Skeletal muscle satellite cell (primary cell): ENCODE results near the gene RAD51B.

Source experiments
- H3K27me3 ChIP-seq: 2 replicates; pipeline ENCODE4 v1.7.0; 2013; ENCODE audit warnings: low read length; ENCODE audit not compliant: control insufficient read depth, insufficient read depth
- H3K36me3 ChIP-seq: 2 replicates; pipeline ENCODE4 v1.7.0; 2013; ENCODE audit warnings: mild to moderate bottlenecking, control low read depth, low read length; ENCODE audit not compliant: insufficient read depth
- H3K4me1 ChIP-seq: 2 replicates; pipeline ENCODE4 v1.7.0; 2013; ENCODE audit warnings: low read length; ENCODE audit not compliant: control insufficient read depth, insufficient read depth
- H3K4me2 ChIP-seq: 2 replicates; pipeline ENCODE4 v1.7.0; 2013; ENCODE audit warnings: mild to moderate bottlenecking, low read length
- H3K4me3 ChIP-seq: 2 replicates; pipeline ENCODE4 v1.7.0; 2013; ENCODE audit warnings: low read length
- H3K9ac ChIP-seq: 2 replicates; pipeline ENCODE4 v1.7.0; 2013; ENCODE audit warnings: mild to moderate bottlenecking, low read depth, low read length, moderate library complexity
- H3K9me3 ChIP-seq: replicated peaks from 2 replicates; pipeline ENCODE4 v1.7.0; 2013; ENCODE audit warnings: mild to moderate bottlenecking, control low read depth, low read length

The RAD51B gene

GRCh38 chr14:67998834-67999233 is 179.3 kb downstream of the RAD51B start:
- H3K27me3 ChIP-seq = no peaks in the 10 kb centered on the region
- no peak overlapping the region for H3K4me2 ChIP-seq
- no peaks in the 10 kb centered on the region for H3K9me3 ChIP-seq
- no peak overlapping the region for H3K9ac ChIP-seq
- no peak overlapping the region for H3K4me3 ChIP-seq
- H3K4me1 ChIP-seq = peaks cover 21% of the 10 kb centered on the region
- H3K36me3 ChIP-seq = no peaks in the 10 kb centered on the region

GRCh38 chr14:67999290-67999689 is 179.7 kb downstream of the RAD51B start:
- no peak overlapping the region for H3K4me3 ChIP-seq
- no peaks in the 10 kb centered on the region for H3K27me3 ChIP-seq
- H3K4me1 ChIP-seq = peaks cover 21% of the 10 kb centered on the region
- no peaks in the 10 kb centered on the region for H3K9me3 ChIP-seq
- H3K9ac ChIP-seq = no peak overlapping the region
- peak overlapping the region; percentile 69 for H3K4me2 ChIP-seq
- H3K36me3 ChIP-seq = no peaks in the 10 kb centered on the region

GRCh38 chr14:67999705-68000384 is 180.3 kb downstream of the RAD51B start:
- Histone ChIP-seq H3K4me2 (peak overlapping the region; percentile 69), H3K9ac (peak overlapping the region; percentile 51), H3K36me3 (no peaks in the 10 kb centered on the region), H3K27me3 (no peaks in the 10 kb centered on the region), H3K4me3 (peak overlapping the region; percentile 37), H3K4me1 (peaks cover 21% of the 10 kb centered on the region), H3K9me3 (no peaks in the 10 kb centered on the region)

GRCh38 chr14:68000511-68000910 is 180.9 kb downstream of the RAD51B start:
- Histone ChIP-seq H3K4me3 (no peak overlapping the region), H3K4me2 (peak overlapping the region; percentile 69), H3K9me3 (no peaks in the 10 kb centered on the region), H3K27me3 (no peaks in the 10 kb centered on the region), H3K9ac (peak overlapping the region; percentile 51), H3K4me1 (peaks cover 21% of the 10 kb centered on the region), H3K36me3 (no peaks in the 10 kb centered on the region)

- Histone ChIP-seq H3K36me3 (no peaks in the 10 kb centered on the region), H3K4me3 (no peak overlapping the region), H3K4me2 (no peak overlapping the region), H3K27me3 (no peaks in the 10 kb centered on the region), H3K9me3 (no peaks in the 10 kb centered on the region), H3K9ac (no peak overlapping the region), H3K4me1 (peaks cover 10% of the 10 kb centered on the region)
These were observed 188.9 kb downstream of the RAD51B start for GRCh38 chr14:68008491-68008890.

GRCh38 chr14:68011406-68012028 is 191.9 kb downstream of the RAD51B start:
- Histone ChIP-seq H3K9me3 (no peaks in the 10 kb centered on the region), H3K4me3 (no peak overlapping the region), H3K27me3 (no peaks in the 10 kb centered on the region), H3K4me1 (peaks cover 15% of the 10 kb centered on the region), H3K4me2 (peak overlapping the region; percentile 14), H3K9ac (no peak overlapping the region), H3K36me3 (no peaks in the 10 kb centered on the region)

GRCh38 chr14:68012871-68013270 is 193.3 kb downstream of the RAD51B start:
- H3K36me3 ChIP-seq = no peaks in the 10 kb centered on the region
- no peaks in the 10 kb centered on the region for H3K27me3 ChIP-seq
- H3K4me2 ChIP-seq = no peak overlapping the region
- H3K9me3 ChIP-seq = no peaks in the 10 kb centered on the region
- H3K4me3 ChIP-seq = no peak overlapping the region
- no peak overlapping the region for H3K9ac ChIP-seq
- peaks cover 18% of the 10 kb centered on the region for H3K4me1 ChIP-seq

GRCh38 chr14:68013326-68013725 is 193.7 kb downstream of the RAD51B start:
- Histone ChIP-seq H3K27me3 (no peaks in the 10 kb centered on the region), H3K9ac (no peak overlapping the region), H3K36me3 (no peaks in the 10 kb centered on the region), H3K4me3 (no peak overlapping the region), H3K4me2 (no peak overlapping the region), H3K9me3 (no peaks in the 10 kb centered on the region), H3K4me1 (peaks cover 18% of the 10 kb centered on the region)

- H3K4me3 ChIP-seq = no peak overlapping the region
- no peak overlapping the region for H3K4me2 ChIP-seq
- peaks cover 18% of the 10 kb centered on the region for H3K4me1 ChIP-seq
- H3K27me3 ChIP-seq = no peaks in the 10 kb centered on the region
- H3K9ac ChIP-seq = no peak overlapping the region
- no peaks in the 10 kb centered on the region for H3K9me3 ChIP-seq
- H3K36me3 ChIP-seq = no peaks in the 10 kb centered on the region
These were observed 195.2 kb downstream of the RAD51B start for GRCh38 chr14:68014771-68015170.

GRCh38 chr14:68015356-68016254 is 196.0 kb downstream of the RAD51B start:
- H3K4me2 ChIP-seq = no peak overlapping the region
- H3K4me3 ChIP-seq = no peak overlapping the region
- no peaks in the 10 kb centered on the region for H3K9me3 ChIP-seq
- H3K4me1 ChIP-seq = peaks cover 18% of the 10 kb centered on the region
- no peak overlapping the region for H3K9ac ChIP-seq
- H3K27me3 ChIP-seq = no peaks in the 10 kb centered on the region
- no peaks in the 10 kb centered on the region for H3K36me3 ChIP-seq

- H3K9me3 ChIP-seq = no peaks in the 10 kb centered on the region
These were observed 196.8 kb downstream of the RAD51B start for GRCh38 chr14:68016255-68016914.

More at GRCh38 chr14:68016255-68016914, 196.8 kb downstream of the RAD51B start:
- Histone ChIP-seq H3K9ac (no peak overlapping the region), H3K36me3 (no peaks in the 10 kb centered on the region), H3K4me2 (no peak overlapping the region), H3K4me1 (peaks cover 14% of the 10 kb centered on the region), H3K4me3 (no peak overlapping the region), H3K27me3 (no peaks in the 10 kb centered on the region)
